Skin of body (tissue), 2 donors: ENCODE results near the gene AFF3. TPM values are rescaled to one million over a fixed set of nuclear protein-coding genes. Genes with fewer than 3 reads are reported as not detected.
A peak's percentile ranks its signal among the peaks of the same experiment; 100 is the strongest.
"Not testable (repeated sequence)": the region's sequence is repeated elsewhere in the genome, so short reads cannot be mapped to it uniquely, and the experiment has no call there.

Experiments
- DNase-seq: peaks from one replicate; lab custom pipeline; 2025; lab: John Stamatoyannopoulos, UW
- total RNA-seq: library from RNA; depleted of rRNA; stranded (reverse); fragments of >200 nt; gene quantifications from one replicate; pipeline ENCODE4 v1.2.3, GENCODE V29; 2014

Gene AFF3, protein sequence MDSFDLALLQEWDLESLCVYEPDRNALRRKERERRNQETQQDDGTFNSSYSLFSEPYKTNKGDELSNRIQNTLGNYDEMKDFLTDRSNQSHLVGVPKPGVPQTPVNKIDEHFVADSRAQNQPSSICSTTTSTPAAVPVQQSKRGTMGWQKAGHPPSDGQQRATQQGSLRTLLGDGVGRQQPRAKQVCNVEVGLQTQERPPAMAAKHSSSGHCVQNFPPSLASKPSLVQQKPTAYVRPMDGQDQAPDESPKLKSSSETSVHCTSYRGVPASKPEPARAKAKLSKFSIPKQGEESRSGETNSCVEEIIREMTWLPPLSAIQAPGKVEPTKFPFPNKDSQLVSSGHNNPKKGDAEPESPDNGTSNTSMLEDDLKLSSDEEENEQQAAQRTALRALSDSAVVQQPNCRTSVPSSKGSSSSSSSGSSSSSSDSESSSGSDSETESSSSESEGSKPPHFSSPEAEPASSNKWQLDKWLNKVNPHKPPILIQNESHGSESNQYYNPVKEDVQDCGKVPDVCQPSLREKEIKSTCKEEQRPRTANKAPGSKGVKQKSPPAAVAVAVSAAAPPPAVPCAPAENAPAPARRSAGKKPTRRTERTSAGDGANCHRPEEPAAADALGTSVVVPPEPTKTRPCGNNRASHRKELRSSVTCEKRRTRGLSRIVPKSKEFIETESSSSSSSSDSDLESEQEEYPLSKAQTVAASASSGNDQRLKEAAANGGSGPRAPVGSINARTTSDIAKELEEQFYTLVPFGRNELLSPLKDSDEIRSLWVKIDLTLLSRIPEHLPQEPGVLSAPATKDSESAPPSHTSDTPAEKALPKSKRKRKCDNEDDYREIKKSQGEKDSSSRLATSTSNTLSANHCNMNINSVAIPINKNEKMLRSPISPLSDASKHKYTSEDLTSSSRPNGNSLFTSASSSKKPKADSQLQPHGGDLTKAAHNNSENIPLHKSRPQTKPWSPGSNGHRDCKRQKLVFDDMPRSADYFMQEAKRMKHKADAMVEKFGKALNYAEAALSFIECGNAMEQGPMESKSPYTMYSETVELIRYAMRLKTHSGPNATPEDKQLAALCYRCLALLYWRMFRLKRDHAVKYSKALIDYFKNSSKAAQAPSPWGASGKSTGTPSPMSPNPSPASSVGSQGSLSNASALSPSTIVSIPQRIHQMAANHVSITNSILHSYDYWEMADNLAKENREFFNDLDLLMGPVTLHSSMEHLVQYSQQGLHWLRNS (N-terminal part only)
- 8.1 TPM for total RNA-seq

DNA sequence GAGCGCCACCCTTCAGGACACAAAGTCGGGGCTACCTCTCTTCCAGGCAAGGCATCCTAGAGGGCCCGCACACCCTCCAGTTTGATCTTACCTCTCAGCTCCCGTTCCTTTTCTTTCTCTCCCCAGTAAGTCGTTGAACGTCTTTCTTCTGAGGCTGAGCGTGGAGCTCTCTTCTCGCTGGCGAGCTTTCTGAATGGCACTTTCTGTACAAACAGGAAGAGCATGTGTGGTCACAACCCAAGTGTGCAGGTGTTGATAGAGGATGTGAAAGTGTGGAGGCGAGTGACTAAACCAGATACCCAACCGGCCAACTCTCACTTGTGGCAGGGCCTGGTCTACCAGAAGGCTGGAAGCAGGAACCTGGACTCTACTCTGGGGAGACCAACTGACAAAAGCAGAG, at the start of gene AFF3:
AFF3 (minus strand) TSS at position 198 of the 400 bp plus-strand sequence. CDS start 38,136 bp downstream, outside the sequence.
- DNase-seq = no peak

DNA sequence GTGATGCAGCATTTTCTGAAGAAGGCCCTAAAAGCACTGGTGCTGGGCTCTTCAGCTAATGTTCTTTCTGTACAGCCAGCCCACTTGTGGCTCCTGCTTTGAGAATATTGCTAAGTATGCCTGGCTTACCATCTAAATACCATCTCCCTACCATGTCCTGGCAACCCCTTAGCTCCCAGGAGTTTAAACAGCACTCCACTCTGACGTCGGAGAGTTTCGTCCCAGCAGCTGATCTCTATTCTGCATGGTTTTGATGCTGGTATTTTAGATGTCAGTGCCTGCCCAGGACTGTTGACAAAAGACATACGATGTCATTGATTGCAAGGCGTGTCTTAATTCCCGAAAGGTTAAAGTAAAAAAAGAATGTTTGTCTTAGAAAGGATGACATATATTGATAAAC, 47.0 kb upstream of the AFF3 start:
- DNase-seq = no peak

DNA sequence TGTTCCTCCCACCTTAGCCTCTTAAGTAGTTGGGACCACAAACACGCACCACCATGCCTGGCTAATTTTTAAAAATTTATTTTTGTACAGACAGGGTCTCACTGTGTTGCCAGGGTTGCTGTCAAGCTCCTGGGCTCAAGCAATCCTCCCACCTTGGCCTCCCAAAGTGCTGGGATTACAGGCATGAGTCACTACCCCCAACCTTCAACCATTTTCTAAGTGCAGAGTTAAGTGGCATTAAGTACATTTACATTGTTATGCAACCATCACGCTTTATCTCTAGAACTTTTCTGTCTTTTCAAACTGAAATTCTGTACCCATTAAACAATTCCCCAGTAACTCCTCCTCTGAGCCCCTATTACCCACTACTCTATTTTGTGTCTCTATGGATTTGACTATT, 45.9 kb upstream of the AFF3 start:
- DNase-seq = no peak

DNA sequence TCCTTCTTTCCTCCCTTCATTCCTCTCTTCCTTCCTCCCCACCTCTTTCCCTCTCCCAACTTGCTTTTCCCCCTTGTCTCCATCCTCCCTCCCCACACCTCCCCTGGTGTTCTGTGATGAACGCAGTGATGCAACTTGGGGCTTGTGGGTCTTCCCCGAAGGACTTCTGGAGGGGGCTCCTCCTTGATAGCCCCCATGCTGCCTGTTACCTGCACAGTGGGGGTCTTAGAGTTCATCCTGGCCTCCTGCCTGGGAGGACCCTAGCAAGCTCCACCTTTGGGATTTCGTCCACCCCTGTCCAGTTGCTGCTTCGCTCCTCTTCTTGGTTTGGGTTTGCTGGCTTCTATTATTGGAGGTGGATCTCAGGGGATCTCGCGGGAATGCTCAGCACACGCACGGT, 43.7 kb upstream of the AFF3 start:
- no peak for DNase-seq

DNA sequence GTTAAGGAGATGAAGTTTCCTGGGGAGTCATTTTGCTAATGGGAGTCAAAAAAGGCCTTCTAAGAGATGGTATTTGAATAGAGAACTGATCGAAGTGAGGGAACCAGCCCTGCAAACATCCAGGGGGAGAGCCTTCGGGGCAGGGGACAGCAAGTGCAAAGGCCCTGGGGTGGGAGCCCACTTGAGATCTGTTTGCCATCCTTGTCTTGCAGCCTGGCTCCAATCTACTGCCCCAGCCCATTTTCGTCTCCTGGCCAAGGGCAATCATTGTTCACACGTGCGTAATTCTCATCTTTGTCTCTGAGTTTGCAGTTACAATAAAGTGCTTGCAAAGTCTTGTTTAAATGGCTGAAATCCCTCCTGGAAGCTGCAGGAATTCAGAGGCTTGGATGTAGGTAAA, 43.1 kb upstream of the AFF3 start:
- DNase-seq = no peak

DNA sequence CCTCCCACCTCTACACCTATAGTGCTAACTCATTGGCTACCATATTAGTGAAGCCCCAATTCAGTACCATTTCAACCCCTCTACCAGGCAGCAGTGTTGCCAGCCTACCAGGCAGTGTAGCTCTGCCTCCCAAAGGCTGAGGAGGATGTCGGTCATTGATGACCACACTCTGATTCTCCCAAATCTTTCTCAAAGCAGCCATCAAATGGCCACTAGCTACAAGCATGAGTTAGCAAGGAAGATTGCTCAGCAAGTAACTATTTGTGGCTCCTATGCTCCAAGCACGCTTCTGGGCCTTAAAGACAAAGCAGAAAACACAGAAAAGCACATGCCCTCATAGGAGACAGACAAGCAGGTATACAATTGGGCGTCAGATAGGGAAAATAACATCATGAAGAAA, 42.7 kb upstream of the AFF3 start:
- DNase-seq = no peak

DNA sequence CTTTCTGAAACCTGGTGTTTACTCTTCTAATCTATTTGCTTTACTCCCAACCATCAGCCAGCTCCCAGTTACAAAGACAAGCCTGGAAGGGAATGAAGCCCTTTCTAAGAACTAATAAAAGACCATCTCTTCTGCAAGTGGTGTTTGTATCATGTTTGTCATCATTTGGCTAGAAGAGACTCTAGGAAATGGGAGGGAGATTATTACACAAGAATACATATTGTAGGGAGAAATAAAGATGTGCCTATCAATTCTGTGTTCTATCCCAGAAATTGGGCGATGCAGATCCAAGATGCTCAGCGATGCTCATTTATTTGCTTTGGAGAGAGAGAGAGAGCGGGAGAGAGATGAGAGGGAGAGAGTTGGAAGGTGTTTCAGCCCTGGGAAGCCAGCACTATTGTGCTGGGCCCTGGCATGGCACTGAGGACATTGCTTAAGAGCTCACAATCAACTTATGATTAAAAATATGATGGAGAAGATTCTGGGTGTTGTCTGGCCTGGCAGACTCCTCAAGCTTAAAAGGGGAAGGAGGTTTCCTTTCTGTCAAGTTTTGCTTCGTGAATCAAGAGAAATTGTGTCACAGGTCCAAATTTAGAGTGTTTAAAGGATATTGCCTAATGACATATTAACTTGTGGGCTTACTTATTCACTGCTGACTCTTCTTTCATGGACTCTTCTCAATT, 41.8 kb upstream of the AFF3 start:
- peak; percentile 21 for DNase-seq

DNA sequence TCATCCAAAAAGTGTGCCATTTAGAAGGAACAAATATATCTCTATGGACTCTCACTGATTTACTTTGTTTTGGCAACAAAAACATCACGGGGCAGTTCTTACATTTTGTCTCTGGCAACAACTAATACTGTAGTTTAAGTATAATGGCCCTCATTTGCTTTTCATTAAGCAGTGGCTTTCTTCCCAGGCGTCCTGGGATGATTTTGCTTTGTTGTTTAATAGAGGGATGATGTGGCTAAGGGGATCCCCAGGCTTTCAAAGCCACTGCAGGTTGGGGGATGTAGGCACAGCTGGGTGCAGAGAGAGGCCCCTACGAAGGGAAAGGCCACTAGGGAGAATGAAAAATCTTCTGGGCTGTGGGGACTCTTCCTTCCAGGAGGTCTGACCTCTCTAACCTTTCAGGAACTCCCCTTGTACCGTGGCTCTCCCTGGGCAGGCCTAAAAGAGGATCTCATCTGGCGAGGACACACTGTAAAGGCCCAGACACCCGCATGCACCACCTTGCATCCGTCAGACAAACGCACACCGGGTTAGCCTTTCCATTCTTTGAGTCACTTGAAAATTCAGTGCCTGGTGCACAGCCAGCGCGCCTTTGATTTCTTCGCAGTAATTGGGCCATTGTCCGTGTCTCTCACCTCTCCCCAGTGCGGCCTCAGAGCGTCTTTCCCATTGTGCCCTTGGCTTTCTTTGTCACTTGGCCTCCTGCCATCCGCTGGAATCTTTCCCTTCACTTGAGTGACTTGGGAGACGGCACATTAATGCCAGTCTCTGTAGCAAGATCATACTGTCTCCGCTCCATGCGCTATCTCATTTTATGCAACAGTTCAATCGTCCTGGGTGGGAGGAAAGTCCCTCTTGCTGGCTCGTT, 40.3 kb upstream of the AFF3 start:
- peak; percentile 35 for DNase-seq

DNA sequence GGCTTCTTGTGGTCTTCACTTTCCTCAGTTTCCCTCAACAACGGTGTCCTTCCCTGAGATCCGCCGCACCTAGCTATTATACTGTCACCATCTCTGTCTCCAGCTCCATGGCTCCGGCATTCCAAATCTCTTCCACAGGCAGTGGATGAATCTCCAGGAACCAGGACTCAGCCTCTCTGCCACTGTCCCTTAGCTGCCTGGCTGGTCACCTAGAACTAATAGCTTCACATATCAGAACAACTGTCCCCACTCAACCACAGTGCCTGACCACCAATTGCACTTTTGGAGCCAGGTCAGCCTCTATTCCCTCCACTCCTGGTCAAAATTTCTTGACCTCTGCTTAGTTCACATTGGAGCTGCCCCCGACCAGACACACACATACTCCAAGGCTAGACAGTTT, 38.1 kb upstream of the AFF3 start:
- no peak for DNase-seq

DNA sequence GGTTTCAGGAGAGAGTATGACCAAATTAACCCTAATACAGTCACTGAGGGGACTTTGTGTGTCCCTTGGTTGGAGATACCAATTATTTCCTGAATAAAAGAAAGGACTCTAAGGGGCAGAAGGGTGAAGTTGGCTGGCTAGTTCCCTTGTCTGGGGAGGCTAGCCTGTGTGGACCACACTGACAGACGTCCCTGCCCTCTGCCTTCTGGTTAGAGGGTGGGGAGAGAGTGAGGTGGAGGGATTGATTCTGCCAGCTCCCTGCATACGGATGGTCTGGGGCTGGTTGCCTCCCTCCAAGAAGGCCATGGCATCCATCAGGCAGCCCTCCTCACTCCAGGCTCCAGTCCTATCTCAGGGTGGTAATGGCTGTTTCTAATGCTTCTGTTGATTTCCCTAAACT, 37.4 kb upstream of the AFF3 start:
- no peak for DNase-seq

DNA sequence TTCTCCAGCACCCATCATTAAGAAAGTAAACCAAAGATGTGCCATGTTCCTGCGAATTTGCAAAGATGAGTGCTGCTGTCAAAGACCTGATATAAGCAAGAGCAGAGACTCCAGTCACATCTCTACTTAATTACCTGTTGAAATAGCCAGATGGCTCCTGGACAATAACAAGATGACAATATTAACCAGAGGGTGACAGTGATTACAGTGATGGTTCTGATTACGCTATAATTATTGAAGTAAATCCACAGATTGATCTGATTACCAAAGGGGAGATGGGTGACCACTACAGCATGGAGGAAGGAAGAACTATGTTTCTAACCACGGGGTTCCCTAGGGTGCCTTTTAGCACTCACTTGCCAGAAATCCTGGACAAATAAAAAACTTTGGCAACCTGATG, 36.5 kb upstream of the AFF3 start:
- DNase-seq = no peak

DNA sequence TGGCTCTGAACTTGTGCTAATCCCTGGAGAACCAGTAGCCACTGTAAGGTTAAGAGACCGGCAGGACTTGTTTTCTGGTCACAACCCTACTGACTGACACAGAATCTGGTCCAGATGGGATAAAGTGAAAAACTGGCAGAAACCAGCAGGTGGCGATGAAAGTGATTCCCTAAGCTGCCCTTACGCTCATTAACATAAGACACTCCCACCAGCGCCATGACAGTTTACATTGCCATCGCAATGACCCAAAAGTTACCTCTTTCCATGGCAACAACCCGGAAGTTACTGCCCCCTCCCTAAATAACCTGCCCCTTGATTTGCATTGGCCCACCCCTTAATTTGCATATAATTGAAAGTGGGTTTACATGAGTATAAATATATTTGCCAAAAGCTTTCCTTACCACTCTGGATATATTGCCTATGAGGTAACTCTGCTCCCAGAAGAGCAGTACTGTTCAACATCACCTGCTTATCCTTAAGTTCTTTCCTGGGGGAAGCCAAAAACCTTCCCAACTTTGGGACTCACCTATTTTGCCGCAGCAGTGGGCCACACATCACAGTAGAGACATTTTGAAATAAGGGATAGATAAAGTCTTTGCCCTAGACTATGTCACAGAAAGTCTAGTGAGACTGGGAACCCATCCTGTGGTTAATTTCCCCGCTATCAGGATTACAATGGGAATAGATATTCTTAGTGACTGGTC, 35.8 kb upstream of the AFF3 start:
- no peak for DNase-seq

DNA sequence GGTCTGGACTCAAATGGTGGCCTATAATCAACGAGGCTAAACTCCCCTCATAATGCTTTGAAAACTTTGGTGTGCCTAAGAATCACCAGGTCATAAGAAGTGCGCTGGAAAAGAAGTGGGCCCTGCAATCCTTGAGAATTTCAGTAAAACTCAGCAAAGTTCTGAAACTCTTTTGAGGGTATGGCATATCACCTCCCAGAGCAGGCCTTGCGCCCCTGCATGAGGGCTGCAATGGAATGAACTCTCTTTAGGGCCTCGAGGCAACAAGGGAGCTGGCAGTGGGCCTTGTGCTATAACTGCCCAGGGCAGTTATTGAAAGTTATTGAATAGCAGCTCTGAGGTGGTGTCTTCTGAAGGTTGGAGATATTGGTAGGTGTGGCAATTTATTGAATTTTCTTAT, 34.5 kb upstream of the AFF3 start:
- DNase-seq = no peak

DNA sequence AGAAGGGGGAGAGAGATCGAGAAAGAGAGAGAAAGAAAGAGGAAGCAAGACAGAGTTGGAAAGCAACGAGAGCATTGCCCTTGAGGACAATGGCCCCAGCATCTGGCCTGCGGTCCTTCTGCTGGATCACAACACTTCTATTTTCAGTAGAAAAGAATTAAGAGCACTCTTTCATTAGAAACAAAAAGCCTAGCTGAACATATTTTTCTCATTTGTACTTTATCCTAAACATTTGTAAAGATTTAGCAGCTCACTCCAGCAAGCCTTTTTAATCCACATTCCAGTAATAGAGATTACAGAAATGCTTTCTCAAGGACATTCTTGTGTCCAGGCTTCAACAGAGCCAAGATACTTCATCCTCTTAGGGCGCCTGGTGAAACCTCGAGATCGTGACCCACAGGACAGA, 31.6 kb upstream of the AFF3 start:
- DNase-seq = peak; percentile 55

DNA sequence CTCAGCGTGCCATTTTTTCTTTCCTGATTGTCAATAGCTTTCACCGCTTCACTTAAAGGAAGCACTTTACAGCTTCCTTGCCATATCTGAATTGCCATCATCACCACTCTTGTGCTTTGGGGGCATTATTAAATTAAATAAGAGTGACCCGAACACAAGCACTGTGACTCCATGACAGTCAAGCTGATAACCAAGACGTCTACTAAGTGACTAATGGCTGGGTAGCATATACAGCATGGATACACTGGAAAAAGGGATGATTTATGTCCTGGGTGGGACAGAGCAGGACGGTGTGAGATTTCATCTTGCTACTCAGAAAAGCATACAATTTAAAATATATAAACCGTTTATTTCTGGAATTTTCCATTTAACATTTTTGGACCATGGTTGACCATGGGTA, 24.3 kb upstream of the AFF3 start:
- no peak for DNase-seq

DNA sequence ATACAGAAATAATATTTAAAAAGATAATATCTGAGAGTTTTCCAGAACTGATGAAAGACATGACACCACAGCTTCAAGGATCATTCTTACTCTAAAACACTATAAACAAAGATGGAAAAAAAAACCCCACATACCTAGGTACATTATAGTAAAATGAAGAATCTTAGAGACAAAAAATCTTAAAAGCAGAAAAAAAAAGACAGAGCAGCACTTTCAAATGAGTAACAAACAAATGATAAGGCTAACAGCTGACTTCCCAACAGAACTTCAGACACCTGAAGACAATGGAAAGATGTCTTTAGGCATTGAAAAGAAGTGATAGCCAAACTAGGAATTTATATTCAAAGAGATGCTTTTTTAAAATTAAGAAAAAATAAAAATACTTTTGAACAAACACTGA, 21.2 kb upstream of the AFF3 start:
- DNase-seq = no peak

DNA sequence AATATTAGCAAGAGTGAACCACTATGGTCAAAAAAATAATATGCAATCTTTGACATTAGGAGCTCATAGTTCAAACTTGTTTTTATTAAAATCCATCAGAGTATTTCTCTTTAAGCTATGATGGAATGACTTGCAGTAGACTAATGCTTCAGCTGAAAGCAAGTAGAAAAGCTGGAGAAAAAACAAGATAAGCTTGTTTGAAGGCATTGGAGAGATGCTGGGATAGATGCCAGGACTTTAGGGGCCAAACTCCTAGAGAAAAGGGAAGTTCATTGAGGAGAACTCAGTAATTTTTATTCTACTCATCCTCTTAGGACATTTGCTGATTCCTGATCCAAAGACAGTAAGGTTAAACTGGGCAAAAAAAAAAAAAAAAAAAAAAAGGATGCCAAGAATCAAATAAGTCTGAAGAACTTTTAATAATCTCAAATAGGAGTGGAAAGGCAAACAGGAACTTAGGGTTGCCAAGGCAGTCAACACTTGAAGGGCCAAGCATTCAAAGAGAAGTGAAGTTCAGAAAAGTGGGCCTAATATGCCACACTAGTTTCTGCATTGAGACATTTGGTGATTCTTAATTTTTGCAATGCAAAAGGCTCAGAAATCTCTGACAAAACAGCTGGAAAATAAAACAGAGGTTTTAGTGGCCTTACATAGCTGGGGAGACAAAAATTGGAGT, 19.7 kb upstream of the AFF3 start:
- DNase-seq = no peak

DNA sequence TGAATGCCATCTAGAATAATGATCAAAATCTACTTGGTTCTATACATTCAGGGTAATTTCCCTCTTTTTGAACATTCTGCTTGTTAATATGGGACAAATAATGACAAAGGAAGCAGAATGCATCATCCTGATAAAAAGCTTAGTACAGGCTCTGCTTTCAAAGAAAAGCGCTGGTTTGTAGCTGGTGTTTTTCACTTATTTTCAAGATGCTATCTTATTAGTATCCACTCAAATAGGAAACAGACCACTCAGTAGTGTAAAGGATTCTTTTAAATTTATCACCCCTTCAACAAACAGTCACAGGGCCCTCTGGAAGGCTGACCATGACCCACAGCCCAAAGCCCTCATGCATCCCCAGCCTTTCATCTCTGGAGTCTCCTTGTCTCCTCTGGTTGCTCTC, 18.0 kb upstream of the AFF3 start:
- no peak for DNase-seq

DNA sequence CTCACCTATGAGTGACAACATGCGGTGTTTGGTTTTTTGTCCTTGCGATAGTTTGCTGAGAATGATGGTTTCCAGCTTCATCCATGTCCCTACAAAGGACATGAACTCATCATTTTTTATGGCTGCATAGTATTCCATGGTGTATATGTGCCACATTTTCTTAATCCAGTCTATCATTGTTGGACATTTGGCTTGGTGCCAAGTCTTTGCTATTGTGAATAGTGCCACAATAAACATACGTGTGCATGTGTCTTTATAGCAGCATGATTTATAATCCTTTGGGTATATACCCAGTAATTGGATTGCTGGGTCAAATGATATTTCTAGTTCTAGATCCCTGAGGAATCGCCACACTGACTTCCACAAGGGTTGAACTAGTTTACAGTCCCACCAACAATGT, 9.4 kb upstream of the AFF3 start:
- not testable (repeated sequence) for DNase-seq
